PFSK-1 (cell line): ENCODE measurements around the gene SUSD4.

ENCODE experiments used
- TAF1 ChIP-seq: IDR thresholded peaks from 2 replicates; pipeline ENCODE4 v1.6.1; 2012; ENCODE audit warnings: low read length, control low read depth, borderline replicate concordance; ENCODE audit not compliant: insufficient read depth
- TF ChIP-seq, protein P1 (sequence below), 2 experiments: IDR thresholded peaks; 2 replicates each; pipeline versions ENCODE4 v1.6.1 to v1.8.0; 2011 to 2012; ENCODE audit warnings: low read depth in 2 of 2, low read length in 2 of 2, control low read depth in 1 of 2, inconsistent platforms in 1 of 2, mild to moderate bottlenecking in 1 of 2, moderate library complexity in 1 of 2; ENCODE audit not compliant: insufficient read depth in 1 of 2

DNA sequence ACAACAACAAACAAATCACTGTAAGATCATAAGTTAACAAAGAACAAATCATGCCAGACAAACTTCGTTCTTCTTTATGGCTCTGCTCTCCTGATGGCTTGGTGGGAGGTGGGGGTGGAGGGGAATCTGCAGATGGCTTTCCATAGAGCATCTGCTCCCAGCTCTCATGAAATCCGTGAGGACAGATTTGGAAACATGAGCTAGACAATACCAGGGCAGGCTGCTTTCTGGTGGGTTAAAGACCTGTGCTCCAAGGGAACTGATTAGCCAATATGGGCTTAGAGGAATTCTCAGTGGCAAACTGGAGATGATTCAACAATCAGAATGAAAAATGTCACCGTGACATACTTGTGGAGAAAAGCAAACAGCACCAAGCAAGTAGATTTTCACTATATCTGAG, 151.5 kb downstream of the SUSD4 start:
- TF ChIP-seq, protein P1, sequence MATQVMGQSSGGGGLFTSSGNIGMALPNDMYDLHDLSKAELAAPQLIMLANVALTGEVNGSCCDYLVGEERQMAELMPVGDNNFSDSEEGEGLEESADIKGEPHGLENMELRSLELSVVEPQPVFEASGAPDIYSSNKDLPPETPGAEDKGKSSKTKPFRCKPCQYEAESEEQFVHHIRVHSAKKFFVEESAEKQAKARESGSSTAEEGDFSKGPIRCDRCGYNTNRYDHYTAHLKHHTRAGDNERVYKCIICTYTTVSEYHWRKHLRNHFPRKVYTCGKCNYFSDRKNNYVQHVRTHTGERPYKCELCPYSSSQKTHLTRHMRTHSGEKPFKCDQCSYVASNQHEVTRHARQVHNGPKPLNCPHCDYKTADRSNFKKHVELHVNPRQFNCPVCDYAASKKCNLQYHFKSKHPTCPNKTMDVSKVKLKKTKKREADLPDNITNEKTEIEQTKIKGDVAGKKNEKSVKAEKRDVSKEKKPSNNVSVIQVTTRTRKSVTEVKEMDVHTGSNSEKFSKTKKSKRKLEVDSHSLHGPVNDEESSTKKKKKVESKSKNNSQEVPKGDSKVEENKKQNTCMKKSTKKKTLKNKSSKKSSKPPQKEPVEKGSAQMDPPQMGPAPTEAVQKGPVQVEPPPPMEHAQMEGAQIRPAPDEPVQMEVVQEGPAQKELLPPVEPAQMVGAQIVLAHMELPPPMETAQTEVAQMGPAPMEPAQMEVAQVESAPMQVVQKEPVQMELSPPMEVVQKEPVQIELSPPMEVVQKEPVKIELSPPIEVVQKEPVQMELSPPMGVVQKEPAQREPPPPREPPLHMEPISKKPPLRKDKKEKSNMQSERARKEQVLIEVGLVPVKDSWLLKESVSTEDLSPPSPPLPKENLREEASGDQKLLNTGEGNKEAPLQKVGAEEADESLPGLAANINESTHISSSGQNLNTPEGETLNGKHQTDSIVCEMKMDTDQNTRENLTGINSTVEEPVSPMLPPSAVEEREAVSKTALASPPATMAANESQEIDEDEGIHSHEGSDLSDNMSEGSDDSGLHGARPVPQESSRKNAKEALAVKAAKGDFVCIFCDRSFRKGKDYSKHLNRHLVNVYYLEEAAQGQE (IDR thresholded peaks at IDR 0.05; ENCODE audit: insufficient read depth in 1 of 2, low read depth in 2 of 2, low read length in 2 of 2) = no peak
- no peak for TF ChIP-seq TAF1
